NCI-H748 treated with DMSO at 0.1 percent for 48 hours (cell line): ENCODE results near the gene LACC1.

Source experiments
- DNase-seq: peaks from one replicate; lab custom pipeline; 2025; lab: John Stamatoyannopoulos, UW

The LACC1 gene

DNA sequence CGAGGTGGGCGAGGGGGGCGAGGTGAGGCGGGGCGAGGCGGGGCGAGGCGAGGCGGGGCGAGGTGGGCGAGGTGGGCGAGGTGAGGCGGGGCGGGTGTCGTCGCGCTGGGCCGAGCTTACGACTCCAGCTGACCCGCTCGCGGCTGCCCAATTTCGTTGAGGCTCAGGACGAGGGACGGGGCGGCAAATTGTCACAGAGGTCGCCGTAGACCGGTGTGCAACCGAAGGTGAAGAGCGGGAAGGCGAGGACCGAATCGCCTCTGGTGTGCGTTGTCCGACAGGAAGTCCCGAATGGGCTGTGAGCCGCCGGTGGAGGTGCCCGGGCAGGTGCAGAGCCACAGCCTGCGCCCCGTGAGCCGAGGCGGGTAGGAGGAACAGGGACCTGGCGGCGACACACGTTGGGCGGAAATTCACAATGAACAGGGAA, at the start of gene LACC1:
LACC1 (plus strand) TSS at position 150 of the 427 bp plus-strand sequence. CDS start 1,082 bp downstream, outside the sequence.
- peak; percentile 57 for DNase-seq

- no peak for DNase-seq
These were observed 49.2 kb upstream of the LACC1 start for GRCh38 chr13:43830497-43830881.

DNA sequence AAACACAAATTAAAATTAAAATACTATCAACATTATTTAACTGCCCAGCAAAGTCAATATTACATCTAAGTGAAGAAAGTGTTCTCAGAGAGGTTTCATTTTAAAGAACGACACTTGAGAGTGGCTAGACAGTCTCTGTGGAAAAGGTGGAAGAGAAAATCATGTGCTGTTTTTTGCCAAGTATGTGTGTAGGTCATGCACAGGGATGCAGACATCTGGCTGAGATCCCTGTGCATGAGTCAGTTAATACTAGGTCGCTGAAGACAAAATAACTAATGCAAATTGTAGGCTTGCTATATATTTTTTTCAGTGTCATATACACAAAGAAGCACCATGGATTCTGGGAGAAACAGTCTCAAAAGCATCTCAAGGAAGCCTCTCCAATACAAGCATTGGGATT, 48.6 kb upstream of the LACC1 start:
- no peak for DNase-seq

DNA sequence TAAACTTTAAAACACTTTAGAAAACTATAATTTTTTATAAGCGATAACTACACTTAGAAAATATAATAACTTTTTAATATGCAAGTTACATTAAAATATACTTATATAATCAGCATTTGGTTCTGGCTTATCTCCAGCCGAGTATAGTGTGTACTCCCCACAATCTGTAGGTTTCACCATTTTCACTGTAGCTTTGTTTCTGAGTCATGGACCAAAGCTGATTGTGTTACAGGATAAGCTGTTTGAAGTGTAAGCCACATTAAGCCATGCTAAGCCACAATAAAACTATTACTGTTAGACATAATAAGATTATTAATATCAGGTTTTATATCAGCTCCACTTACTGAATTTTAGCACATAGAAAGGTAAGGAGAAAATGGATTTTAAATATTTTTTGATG, 44.0 kb upstream of the LACC1 start:
- DNase-seq, result no peak

DNA sequence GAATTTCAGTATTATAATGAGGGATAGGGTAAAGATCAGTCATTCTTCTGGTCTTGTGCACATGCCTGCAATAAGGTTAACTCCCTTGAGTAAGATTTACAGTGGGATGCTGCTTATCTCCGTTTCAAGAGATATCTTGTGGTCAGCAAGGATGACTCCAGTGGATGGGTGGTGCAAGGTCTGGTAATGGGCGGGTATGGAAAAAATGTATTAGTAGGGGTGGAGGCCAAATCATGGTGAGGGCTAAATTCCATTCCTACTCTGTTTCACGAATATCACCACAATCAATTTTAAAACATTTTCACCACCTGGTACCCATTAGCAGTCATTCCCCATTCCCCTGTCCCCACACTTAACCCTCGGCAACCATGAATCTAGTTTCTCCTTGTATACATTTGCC, 40.8 kb upstream of the LACC1 start:
- DNase-seq, result no peak

GRCh38 chr13:43846496-43847158, 33.1 kb upstream of the LACC1 start:
- no peak for DNase-seq

- no peak for DNase-seq
These were observed 31.6 kb upstream of the LACC1 start for GRCh38 chr13:43848001-43848649.

GRCh38 chr13:43850873-43851272, 28.8 kb upstream of the LACC1 start:
- no peak for DNase-seq

DNA sequence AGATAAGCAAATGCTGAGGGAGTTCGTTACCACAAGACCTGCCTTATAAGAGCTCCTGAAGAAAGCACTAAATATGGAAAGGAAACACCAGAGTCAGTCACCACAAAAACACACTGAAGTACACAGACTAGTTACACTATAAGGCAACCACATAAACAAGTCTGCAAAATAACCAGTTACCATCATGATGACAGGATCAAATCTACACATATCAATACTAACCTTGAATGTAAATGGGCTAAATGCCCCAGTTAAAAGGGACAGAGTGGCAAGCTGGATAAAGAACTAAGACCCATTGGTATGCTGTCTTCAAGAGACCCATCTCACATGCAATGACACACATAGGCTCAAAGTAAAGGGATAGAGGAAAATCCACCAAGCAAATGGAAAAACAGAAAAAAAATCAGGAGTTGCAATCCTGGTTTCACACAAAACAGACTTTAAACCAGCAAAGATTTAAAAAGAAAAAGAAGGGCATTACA, 26.7 kb upstream of the LACC1 start:
- no peak for DNase-seq

DNA sequence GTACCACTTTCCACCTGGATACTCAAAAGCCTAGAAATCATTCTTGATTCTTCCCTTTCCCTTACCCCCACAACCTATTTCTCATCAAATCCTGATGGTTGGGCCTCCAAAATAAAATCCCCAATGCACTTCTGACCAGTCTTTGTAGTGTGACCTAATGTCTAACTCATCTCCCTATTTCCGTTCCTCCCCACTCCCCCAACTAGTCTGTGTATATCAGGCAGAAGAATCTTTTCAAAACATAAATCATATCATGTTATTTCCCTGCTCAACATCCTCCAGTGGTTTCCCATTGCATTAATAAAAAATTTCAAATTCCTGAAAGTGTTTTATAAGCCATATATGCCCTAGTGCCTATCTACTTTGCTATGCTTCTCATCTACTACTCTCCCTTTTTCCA, 17.8 kb upstream of the LACC1 start:
- DNase-seq, result no peak

DNA sequence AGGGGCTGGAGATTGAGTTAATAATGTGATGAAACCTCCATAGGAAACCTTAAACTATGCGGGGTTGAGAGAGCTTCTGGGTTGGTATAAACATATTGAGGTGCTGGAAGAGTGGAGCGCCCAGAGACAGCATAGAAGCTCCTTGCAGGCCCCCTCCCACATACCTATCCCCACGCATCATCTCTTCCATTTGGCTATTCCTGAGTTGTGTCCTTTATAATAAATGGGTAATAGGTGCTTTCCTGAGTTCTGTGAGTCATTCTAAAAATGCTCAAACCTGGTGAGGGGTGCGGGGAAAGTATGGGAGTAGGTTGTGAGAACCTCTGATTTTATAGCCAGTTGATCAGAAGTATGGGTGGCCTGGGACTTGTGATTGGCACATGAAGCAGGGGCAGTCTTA, 14.8 kb upstream of the LACC1 start:
- no peak for DNase-seq

DNA sequence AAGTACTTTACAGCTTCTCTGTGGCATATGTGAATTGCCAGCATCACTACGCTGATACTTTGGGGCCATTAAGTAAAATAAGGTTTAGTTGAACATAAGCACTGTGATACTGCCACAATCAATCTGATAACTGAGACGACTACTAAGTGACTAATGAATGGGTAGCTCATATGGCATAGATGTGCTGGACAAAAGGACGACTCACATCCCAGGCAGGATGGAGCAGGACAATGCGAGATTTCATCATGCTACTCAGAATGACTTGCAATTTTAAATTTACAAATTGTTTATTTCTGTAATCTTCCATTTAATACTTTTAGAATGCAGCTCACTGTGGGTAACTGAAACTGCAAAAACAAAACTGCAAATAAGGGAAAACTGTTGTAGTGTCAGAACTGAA, 13.8 kb upstream of the LACC1 start:
- no peak for DNase-seq

DNA sequence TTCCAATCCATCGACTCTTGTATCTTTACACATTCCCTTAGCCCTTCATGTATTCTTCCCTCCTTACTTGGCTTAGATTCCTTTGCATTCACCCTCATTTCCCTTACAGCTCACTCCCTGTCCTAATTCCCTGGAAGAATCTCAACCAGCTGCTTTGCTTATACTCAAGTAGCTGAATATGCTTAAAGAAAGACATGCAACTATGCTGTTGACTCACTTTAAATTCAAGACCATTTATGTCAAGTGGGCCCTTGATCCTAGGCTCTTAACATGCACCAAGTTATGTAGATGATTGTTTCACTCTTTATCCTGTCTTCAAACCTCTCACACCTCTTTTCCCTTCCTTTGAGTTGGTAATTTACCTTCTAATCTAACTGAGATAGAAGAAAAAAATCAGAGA, 7.5 kb upstream of the LACC1 start:
- DNase-seq, result no peak

GRCh38 chr13:43874504-43875092, 5.1 kb upstream of the LACC1 start:
- peak; percentile 63 for DNase-seq

DNA sequence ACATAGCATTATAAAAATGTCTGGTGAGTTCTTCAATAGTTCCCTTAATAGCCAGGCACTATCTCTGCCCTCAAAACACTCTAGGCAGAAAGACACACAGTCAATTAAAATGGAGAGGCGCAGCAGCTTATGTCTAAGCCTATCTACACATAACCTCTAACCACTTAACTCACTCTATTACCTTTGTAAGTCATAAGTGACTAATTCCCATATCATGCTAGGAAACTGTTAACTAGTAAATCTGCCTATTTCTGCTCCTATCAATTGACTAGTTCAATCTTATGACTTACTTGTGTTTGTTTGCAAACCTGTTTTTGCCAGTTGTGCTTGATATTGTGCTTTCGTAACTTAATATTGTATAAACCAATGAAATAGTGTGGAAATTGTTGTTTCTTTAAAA, 3.3 kb upstream of the LACC1 start:
- no peak for DNase-seq

DNA sequence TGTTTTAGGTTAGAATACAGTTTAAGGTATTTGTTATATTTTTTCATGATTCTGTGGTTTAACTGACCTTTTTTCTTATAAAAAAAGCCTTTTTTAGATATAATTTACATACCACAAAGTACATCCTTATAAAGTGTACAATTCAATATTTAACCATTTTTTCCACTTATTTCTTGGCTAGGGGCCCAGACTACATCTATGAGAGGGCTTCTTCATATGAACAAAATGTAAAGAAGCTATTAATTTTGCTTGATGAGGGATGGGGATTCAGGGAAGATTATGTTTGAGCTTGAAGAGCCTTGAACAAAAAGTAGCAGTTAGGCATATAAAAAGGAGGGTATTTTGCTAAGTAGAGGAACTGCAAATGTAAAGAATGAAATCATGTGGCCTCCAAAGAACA, 2.4 kb upstream of the LACC1 start:
- no peak for DNase-seq

GRCh38 chr13:43877766-43878165, 1.9 kb upstream of the LACC1 start:
- DNase-seq, result no peak

DNA sequence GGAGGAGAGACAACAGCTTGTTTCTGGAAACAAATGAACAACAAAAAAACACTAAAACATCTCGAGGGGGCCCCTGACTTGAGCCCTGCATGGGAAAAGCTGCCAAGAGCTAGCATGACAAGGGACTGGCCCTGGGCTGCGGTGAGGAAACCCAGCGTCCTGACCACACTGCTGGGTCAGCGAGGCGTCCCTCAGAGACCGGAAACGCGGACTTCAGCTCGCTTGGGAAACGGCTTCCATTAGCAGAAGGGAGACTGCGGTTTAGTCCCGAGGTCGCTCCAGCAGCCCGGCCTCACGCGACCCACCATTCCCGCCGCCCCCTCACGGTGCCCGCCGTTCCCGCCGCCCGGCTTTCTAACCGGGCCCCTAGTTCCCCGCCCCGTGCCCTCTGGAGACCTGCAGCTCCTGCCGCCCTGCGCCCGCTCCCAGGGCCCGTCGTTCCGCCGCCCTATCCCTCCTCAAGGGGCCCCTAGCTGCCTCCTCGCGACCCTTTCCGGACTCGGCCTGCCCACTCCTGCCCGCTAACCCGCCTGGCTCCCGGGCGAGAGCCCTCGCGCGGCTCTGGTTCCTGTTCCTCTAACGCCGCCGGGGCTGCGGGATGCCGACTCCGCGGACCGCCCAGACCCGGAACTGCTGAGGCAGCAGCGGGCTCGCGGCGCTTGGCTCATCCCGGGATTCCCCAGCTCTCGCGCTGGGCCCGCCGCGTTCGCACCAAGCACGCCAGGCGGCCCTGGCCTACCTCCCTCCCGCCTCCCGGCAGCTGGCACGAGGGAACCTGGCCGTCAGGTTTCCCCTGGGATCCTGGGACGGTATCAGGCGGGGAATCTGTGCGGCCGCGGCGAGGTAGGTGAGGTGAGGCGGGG, 581 bp upstream of the LACC1 start, which contains the start of gene CCDC122:
CCDC122 (minus strand) TSS at position 849 of the 863 bp plus-strand sequence. CDS start 10,364 bp downstream, outside the sequence.
- DNase-seq, result peak; percentile 47

GRCh38 chr13:43880214-43880855, 631 bp downstream of the LACC1 start:
- DNase-seq, result no peak

DNA sequence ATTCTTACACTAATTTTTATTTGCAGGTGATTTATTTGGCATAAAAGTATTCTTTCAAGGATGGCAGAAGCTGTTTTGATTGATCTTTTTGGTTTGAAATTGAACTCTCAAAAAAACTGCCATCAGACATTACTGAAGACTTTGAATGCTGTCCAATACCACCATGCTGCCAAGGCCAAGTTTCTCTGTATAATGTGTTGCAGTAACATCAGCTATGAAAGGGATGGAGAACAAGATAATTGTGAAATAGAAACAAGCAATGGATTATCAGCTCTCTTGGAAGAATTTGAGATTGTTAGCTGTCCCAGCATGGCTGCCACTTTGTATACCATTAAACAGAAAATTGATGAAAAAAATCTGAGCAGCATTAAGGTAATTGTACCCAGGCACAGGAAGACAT, 1.2 kb downstream of the LACC1 start:
- no peak for DNase-seq

GRCh38 chr13:43881580-43881979, 1.9 kb downstream of the LACC1 start:
- DNase-seq, result no peak

GRCh38 chr13:43883631-43884030, 3.9 kb downstream of the LACC1 start:
- no peak for DNase-seq
